HepG2 (cell line): ENCODE results near the gene CUEDC2. TPM values are rescaled to one million over a fixed set of nuclear protein-coding genes. Genes with fewer than 3 reads are reported as not detected.
A peak's percentile ranks its signal among the peaks of the same experiment; 100 is the strongest.

Source experiments
- BRCA1 ChIP-seq: sonication (generic); formaldehyde crosslinking; IDR thresholded peaks from 2 replicates; pipeline ENCODE4 v1.4.0; 2020; ENCODE audit warnings: missing genetic modification reagents
- HNF1B ChIP-seq: sonication (generic); formaldehyde crosslinking; IDR thresholded peaks from 2 replicates; pipeline ENCODE4 v1.5.1; 2020; ENCODE audit warnings: mild to moderate bottlenecking, moderate library complexity, missing genetic modification reagents
- MEF2D ChIP-seq: sonication (generic); formaldehyde crosslinking; IDR thresholded peaks from 2 replicates; pipeline ENCODE4 v1.5.1; 2020; ENCODE audit warnings: mild to moderate bottlenecking, missing genetic modification reagents
- MTF2 ChIP-seq: sonication (generic); formaldehyde crosslinking; IDR thresholded peaks from 2 replicates; pipeline ENCODE4 v1.5.0; 2020; ENCODE audit warnings: missing genetic modification reagents, borderline replicate concordance
- NFIC ChIP-seq: IDR thresholded peaks from 2 replicates; pipeline ENCODE4 v1.6.1; 2012; ENCODE audit warnings: mild to moderate bottlenecking, low read length, inconsistent platforms
- NFYC ChIP-seq: IDR thresholded peaks from 2 replicates; pipeline ENCODE4 v1.6.1; 2016; ENCODE audit warnings: missing genetic modification reagents, missing compliant biosample characterization
- TRIM24 ChIP-seq: sonication (generic); formaldehyde crosslinking; IDR thresholded peaks from 2 replicates; pipeline ENCODE4 v1.8.0; 2022; ENCODE audit warnings: mild to moderate bottlenecking, missing genetic modification reagents
- ZBTB38 ChIP-seq: sonication (generic); formaldehyde crosslinking; IDR thresholded peaks from 2 replicates; pipeline ENCODE4 v1.5.1; 2020; ENCODE audit warnings: mild to moderate bottlenecking, missing genetic modification reagents
- ZBTB7A ChIP-seq: sonication (generic); formaldehyde crosslinking; IDR thresholded peaks from 2 replicates; pipeline ENCODE4 v1.8.0; 2022; ENCODE audit warnings: mild to moderate bottlenecking, missing genetic modification reagents
- ZNF143 ChIP-seq: sonication (generic); formaldehyde crosslinking; IDR thresholded peaks from 2 replicates; pipeline ENCODE4 v1.4.0; 2020; ENCODE audit warnings: missing genetic modification reagents
- ZNF281 ChIP-seq: sonication (generic); formaldehyde crosslinking; IDR thresholded peaks from 2 replicates; pipeline ENCODE4 v1.4.0; 2020; ENCODE audit warnings: missing genetic modification reagents, borderline replicate concordance
- ZNF337 ChIP-seq: sonication (generic); formaldehyde crosslinking; IDR thresholded peaks from 2 replicates; pipeline ENCODE4 v1.5.1; 2020; ENCODE audit warnings: missing genetic modification reagents, low read depth, mild to moderate bottlenecking, borderline replicate concordance
- ZNF512 ChIP-seq: sonication (generic); formaldehyde crosslinking; IDR thresholded peaks from 2 replicates; pipeline ENCODE4 v1.4.0; 2020; ENCODE audit warnings: mild to moderate bottlenecking, missing genetic modification reagents
- ZNF552 ChIP-seq: sonication (generic); formaldehyde crosslinking; IDR thresholded peaks from 2 replicates; pipeline ENCODE4 v1.9.0; 2022; ENCODE audit warnings: missing genetic modification reagents, mild to moderate bottlenecking, borderline replicate concordance
- ZNF572 ChIP-seq: sonication (generic); formaldehyde crosslinking; IDR thresholded peaks from 2 replicates; pipeline ENCODE4 v1.5.1; 2020; ENCODE audit warnings: mild to moderate bottlenecking, missing genetic modification reagents
- ZNF660 ChIP-seq: sonication (generic); formaldehyde crosslinking; IDR thresholded peaks from 2 replicates; pipeline ENCODE4 v1.5.1; 2020; ENCODE audit warnings: mild to moderate bottlenecking, low read depth, missing genetic modification reagents, borderline replicate concordance
- ZNF749 ChIP-seq: sonication (generic); formaldehyde crosslinking; IDR thresholded peaks from 2 replicates; pipeline ENCODE4 v1.8.0; 2022; ENCODE audit warnings: mild to moderate bottlenecking, missing genetic modification reagents, moderate library complexity, borderline replicate concordance
- polyA plus RNA-seq, 8 experiments: library from polyadenylated mRNA; depleted of rRNA in 3 of 8; stranded (reverse) in 7 of 8; unstranded in 1 of 8; fragments of >200 nt; fragmentation: Illumina TruSeq in 4 of 8; extraction: Trizol in 4 of 8; gene quantifications; 2 replicates each; pipeline versions ENCODE4 v1.2.1 to v1.2.3, GENCODE V29; 2011 to 2016; ENCODE audit warnings: low read depth in 4 of 8, missing spikeins in 1 of 8, mixed read lengths in 1 of 8; ENCODE audit not compliant: insufficient read depth in 1 of 8
- total RNA-seq, 5 experiments: library from RNA; depleted of rRNA; stranded (reverse); fragments of >200 nt; fragmentation: Illumina TruSeq; extraction: Trizol; gene quantifications; 2 replicates each; pipeline ENCODE4 v1.2.3, GENCODE V29; 2016; ENCODE audit warnings: low read depth in 1 of 5
- TF ChIP-seq, protein P1 (sequence below): sonication (generic); formaldehyde crosslinking; IDR thresholded peaks from 2 replicates; pipeline ENCODE4 v1.4.0; 2020; ENCODE audit warnings: mild to moderate bottlenecking, low read depth, missing genetic modification reagents
- TF ChIP-seq, protein P2 (sequence below): sonication (generic); formaldehyde crosslinking; IDR thresholded peaks from 2 replicates; pipeline ENCODE4 v1.4.0; 2020; ENCODE audit warnings: mild to moderate bottlenecking, missing genetic modification reagents

CUEDC2 gene
- total and polyA plus RNA-seq, 2 of the 13 experiments (the other 11 are each of a cell fraction or from before 2014, with no cell fraction given), result 13.1 to 18.4 TPM

DNA sequence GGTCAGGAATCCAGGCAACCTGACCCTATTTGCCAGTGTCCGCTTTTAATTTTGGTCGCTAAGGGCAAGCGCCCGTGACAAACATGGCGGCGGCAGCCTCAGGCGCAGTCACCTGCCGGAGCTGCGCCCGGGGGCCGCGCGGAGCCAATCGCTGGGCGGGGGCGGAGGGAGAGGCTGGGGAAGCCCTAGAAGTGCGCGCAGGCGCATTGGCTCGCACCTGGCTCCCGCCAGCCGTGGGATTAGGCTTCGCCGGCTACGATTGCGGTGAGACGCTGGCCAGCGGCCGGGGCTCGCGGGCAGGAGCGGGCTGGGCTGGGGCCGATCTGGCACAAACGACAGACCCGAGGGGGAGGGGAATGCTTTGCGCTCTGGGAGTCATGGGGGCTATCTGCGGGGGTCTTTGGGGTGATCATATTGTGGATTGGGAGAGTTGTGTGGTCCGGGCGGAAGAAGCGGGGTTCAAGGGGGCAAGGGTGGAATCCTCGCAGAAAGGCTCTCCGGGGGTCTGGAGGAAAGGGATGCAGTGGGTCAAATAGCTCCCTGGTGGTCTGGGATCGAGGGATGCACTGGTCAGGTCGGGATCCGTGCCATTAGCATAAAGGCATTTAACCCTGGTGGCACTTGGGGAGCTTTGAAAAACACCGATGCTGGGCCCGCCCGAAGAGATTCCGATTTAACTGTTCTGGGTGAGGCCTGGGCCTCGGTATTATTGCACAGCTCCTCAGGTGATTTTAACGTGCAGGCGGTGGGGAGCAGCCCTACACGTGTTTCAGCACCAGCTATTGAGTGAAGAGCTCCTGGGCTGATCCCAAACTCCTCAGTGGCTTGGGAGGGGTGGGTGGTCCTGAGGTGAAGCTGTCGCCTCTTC, 29.0 kb upstream of the CUEDC2 start (continued):
- TF ChIP-seq ZNF281 (CRISPR knock-in tag), result no peak
- no peak for TF ChIP-seq NFIC
- TF ChIP-seq NFYC, result peak; percentile 86
- TF ChIP-seq ZBTB7A (CRISPR knock-in tag), result no peak
- TF ChIP-seq ZNF337, result no peak
- TF ChIP-seq, protein P1, sequence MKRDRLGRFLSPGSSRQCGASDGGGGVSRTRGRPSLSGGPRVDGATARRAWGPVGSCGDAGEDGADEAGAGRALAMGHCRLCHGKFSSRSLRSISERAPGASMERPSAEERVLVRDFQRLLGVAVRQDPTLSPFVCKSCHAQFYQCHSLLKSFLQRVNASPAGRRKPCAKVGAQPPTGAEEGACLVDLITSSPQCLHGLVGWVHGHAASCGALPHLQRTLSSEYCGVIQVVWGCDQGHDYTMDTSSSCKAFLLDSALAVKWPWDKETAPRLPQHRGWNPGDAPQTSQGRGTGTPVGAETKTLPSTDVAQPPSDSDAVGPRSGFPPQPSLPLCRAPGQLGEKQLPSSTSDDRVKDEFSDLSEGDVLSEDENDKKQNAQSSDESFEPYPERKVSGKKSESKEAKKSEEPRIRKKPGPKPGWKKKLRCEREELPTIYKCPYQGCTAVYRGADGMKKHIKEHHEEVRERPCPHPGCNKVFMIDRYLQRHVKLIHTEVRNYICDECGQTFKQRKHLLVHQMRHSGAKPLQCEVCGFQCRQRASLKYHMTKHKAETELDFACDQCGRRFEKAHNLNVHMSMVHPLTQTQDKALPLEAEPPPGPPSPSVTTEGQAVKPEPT (CRISPR knock-in tag), result peak; percentile 56; the same call in 1 of the 2 replicates
- TF ChIP-seq ZNF572 (CRISPR knock-in tag), result peak; percentile 39; the same call in 1 of the 2 replicates
- TF ChIP-seq ZBTB38 (CRISPR knock-in tag), result 0 out of 2 replicates have a peak, but pooled peaks have one; percentile 32
- TF ChIP-seq, protein P2, sequence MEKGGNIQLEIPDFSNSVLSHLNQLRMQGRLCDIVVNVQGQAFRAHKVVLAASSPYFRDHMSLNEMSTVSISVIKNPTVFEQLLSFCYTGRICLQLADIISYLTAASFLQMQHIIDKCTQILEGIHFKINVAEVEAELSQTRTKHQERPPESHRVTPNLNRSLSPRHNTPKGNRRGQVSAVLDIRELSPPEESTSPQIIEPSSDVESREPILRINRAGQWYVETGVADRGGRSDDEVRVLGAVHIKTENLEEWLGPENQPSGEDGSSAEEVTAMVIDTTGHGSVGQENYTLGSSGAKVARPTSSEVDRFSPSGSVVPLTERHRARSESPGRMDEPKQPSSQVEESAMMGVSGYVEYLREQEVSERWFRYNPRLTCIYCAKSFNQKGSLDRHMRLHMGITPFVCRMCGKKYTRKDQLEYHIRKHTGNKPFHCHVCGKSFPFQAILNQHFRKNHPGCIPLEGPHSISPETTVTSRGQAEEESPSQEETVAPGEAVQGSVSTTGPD, result no peak
- no peak for TF ChIP-seq TRIM24 (CRISPR knock-in tag)
- no peak for TF ChIP-seq ZNF552
- TF ChIP-seq MTF2 (CRISPR knock-in tag), result no peak
- TF ChIP-seq ZNF660 (CRISPR knock-in tag), result no peak
- TF ChIP-seq HNF1B (CRISPR knock-in tag), result peak; percentile 69; the same call in 1 of the 2 replicates
- no peak for TF ChIP-seq ZNF749
- no peak; the same call in 1 of the 2 replicates for TF ChIP-seq MEF2D (CRISPR knock-in tag)
- TF ChIP-seq BRCA1 (CRISPR knock-in tag), result no peak
- TF ChIP-seq ZNF512 (CRISPR knock-in tag), result no peak
- peak; percentile 52; the same call in 1 of the 2 replicates for TF ChIP-seq ZNF143 (CRISPR knock-in tag)
